Kidney epithelial cell (primary cell): ENCODE results near the gene TAT. TPM values are rescaled to one million over a fixed set of nuclear protein-coding genes. Genes with fewer than 3 reads are reported as not detected.
"Not testable (repeated sequence)": the region's sequence is repeated elsewhere in the genome, so short reads cannot be mapped to it uniquely, and the experiment has no call there.

Experiments used
- DNase-seq: peaks from one replicate; pipeline ENCODE4 v3.0.0-alpha.2; 2010; ENCODE audit warnings: low read depth
- H3K27me3 ChIP-seq: 2 replicates; pipeline ENCODE4 v1.6.0; 2011; ENCODE audit warnings: low read length; ENCODE audit not compliant: control insufficient read depth, insufficient read depth
- H3K36me3 ChIP-seq: 2 replicates; pipeline ENCODE4 v1.5.1; 2011; ENCODE audit warnings: low read length; ENCODE audit not compliant: control insufficient read depth, insufficient read depth
- H3K4me3 ChIP-seq: 2 replicates; pipeline ENCODE4 v1.5.1; 2011; ENCODE audit warnings: low read depth, mild to moderate bottlenecking, control low read depth, low read length
- CTCF ChIP-seq: IDR thresholded peaks from 2 replicates; pipeline ENCODE4 v1.5.1; 2011; ENCODE audit warnings: mild to moderate bottlenecking, moderate library complexity, low read length, control low read depth, inconsistent platforms; ENCODE audit not compliant: insufficient read depth, poor library complexity, severe bottlenecking
- total RNA-seq: library from RNA; depleted of rRNA; stranded (reverse); fragments of >200 nt; gene quantifications from 2 replicates; pipeline ENCODE4 v1.2.3, GENCODE V29; 2015

The TAT gene
- total RNA-seq, 1 donor from 2014 or later: not detected

GRCh38 chr16:71594000-71594646 is 17.2 kb upstream of the TAT start:
- H3K27me3 ChIP-seq: no peaks in the 10 kb centered on the region
- DNase-seq: no peak
- no peak for TF ChIP-seq CTCF
- H3K4me3 ChIP-seq: no peak overlapping the region
- H3K36me3 ChIP-seq: no peaks in the 10 kb centered on the region

GRCh38 chr16:71593048-71593999 is 16.4 kb upstream of the TAT start:
- Histone ChIP-seq H3K27me3 (no peaks in the 10 kb centered on the region), H3K4me3 (no peak overlapping the region), H3K36me3 (no peaks in the 10 kb centered on the region)
- no peak for TF ChIP-seq CTCF
- no peak for DNase-seq

- no peaks in the 10 kb centered on the region for H3K36me3 ChIP-seq
These were observed 15.0 kb upstream of the TAT start for GRCh38 chr16:71591917-71592316.

DNA sequence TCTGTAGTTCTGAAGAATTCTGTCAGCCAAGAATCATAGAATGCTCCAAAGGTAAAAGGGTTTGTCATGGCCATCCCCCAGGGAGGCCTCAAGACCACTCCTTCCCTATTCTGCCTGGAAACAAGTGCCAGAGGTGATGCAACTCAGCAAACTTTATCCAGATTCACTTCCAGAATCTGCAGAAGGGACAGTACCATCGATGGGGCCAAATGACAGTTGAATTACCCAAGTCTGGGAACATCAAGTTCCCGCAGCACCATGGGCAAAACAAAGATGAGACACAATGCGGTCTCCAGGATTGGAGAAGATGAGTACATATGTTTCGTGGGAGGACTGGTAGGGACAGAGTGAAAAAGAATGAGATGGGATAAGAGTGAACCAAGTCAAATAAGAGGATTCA is 13.7 kb upstream of the TAT start:
- no peaks in the 10 kb centered on the region for H3K36me3 ChIP-seq

More at GRCh38 chr16:71591917-71592316, 15.0 kb upstream of the TAT start:
- no peaks in the 10 kb centered on the region for H3K27me3 ChIP-seq
- H3K4me3 ChIP-seq: no peak overlapping the region
- no peak for TF ChIP-seq CTCF
- no peak for DNase-seq

GRCh38 chr16:71590071-71590470 is 13.2 kb upstream of the TAT start:
- not testable (repeated sequence) for H3K36me3 ChIP-seq, H3K27me3 ChIP-seq, H3K4me3 ChIP-seq, DNase-seq

More for the DNA sequence above, 13.7 kb upstream of the TAT start:
- Histone ChIP-seq H3K27me3 (no peaks in the 10 kb centered on the region), H3K4me3 (no peak overlapping the region)
- TF ChIP-seq CTCF: no peak
- DNase-seq: no peak

DNA sequence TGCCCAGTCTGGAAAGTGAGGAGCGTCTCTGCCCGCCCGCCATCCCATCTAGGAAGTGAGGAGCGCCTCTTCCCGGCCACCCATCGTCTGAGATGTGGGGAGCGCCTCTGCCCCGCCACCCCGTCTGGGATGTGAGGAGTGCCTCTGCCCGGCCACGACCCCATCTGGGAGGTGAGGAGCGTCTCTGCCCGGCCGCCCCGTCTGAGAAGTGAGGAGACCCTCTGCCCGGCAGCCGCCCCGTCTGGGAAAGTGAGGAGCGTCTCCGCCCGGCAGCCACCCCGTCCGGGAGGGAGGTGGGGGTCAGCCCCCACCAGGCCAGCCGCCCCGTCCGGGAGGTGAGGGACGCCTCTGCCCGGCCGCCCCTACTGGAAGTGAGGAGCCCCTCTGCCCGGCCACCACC is 12.4 kb upstream of the TAT start:
- H3K4me3 ChIP-seq, DNase-seq: not testable (repeated sequence)

More for the DNA sequence above, 12.4 kb upstream of the TAT start:
- H3K27me3 ChIP-seq, H3K36me3 ChIP-seq: not testable (repeated sequence)
